ENCODE data around the gene CCDC182.

GRCh38 chr17:57750895-57751294 lies 5.8 kb upstream of the CCDC182 start:
- TF ChIP-seq YY1 (IDR thresholded peaks at IDR 0.05; ENCODE audit: insufficient read depth, insufficient read length) (no peak), ZNF274 (IDR thresholded peaks at IDR 0.05; ENCODE audit: low read depth, low read length) (no peak), SUZ12 (IDR thresholded peaks at IDR 0.05; ENCODE audit: extremely low read depth, insufficient read depth, insufficient read length) (no peak)

Measured in NT2/D1 (cell line).